ENCODE measurements around the gene ATP1A4. TPM values are rescaled to one million over a fixed set of nuclear protein-coding genes. Genes with fewer than 3 reads are reported as not detected.

The ATP1A4 gene
- total and polyA plus RNA-seq, 4 experiments from 2014 or later: not detected

GRCh38 chr1:160116283-160117147 lies 34.9 kb upstream of the ATP1A4 start:
- H3K9me3 ChIP-seq (ENCODE audit: control insufficient read depth in 1 of 2, low read length in 2 of 2): no peaks in the 10 kb centered on the region
- Mint-ChIP-seq H3K27me3 (peaks cover 4 to 34% of the 10 kb centered on the region in 2 donors), H3K4me3 (no peak overlapping the region), H3K27ac (peak overlapping the region in 2 of 7 donors; percentile 19 to 51), H3K36me3 (no peaks in the 10 kb centered on the region), H3K4me1 (no peaks in the 10 kb centered on the region), H3K9me3 (no peaks in the 10 kb centered on the region)
- ChIA-PET POLR2A (ENCODE audit: partially characterized antibody) (no interaction called here), CTCF (ENCODE audit: partially characterized antibody) (no interaction called here)
- no peaks in the 10 kb centered on the region for H3K27me3 ChIP-seq (ENCODE audit: insufficient read depth, low read length)
- no peak overlapping the region for H3K27ac ChIP-seq (ENCODE audit: low read depth, low read length)
- DNase-seq: no peak
- no peaks in the 10 kb centered on the region for H3K36me3 ChIP-seq (ENCODE audit: insufficient read depth, low read length)
- intact Hi-C loops (cut with micrococcal nuclease): no loop called here
- no peaks in the 10 kb centered on the region for H3K4me1 ChIP-seq (ENCODE audit: insufficient read depth, low read length)
- H3K4me3 ChIP-seq (ENCODE audit: low read length in 2 of 2): no peak overlapping the region

- Histone ChIP-seq H3K27ac (ENCODE audit: low read depth, low read length) (no peak overlapping the region), H3K4me3 (ENCODE audit: low read length in 2 of 2) (no peak overlapping the region), H3K9me3 (ENCODE audit: control insufficient read depth in 1 of 2, low read length in 2 of 2) (no peaks in the 10 kb centered on the region), H3K4me1 (ENCODE audit: insufficient read depth, low read length) (no peaks in the 10 kb centered on the region), H3K36me3 (ENCODE audit: insufficient read depth, low read length) (no peaks in the 10 kb centered on the region), H3K27me3 (ENCODE audit: insufficient read depth, low read length) (no peaks in the 10 kb centered on the region)
- intact Hi-C loops (cut with micrococcal nuclease): no loop called here
- Mint-ChIP-seq H3K27ac (no peak overlapping the region), H3K36me3 (no peaks in the 10 kb centered on the region), H3K4me3 (no peak overlapping the region), H3K9me3 (no peaks in the 10 kb centered on the region), H3K4me1 (no peaks in the 10 kb centered on the region), H3K27me3 (peaks cover 4 to 34% of the 10 kb centered on the region in 2 donors)
- DNase-seq: no peak
- ChIA-PET POLR2A (ENCODE audit: partially characterized antibody) (no interaction called here), CTCF (ENCODE audit: partially characterized antibody) (interaction anchor here (0.8 kb wide), 1 partner anchor 71 kb away, joined by 4 read pairs; no protein-coding TSS in a partner anchor)
These were observed 34.1 kb upstream of the ATP1A4 start for GRCh38 chr1:160117300-160117699.

GRCh38 chr1:160117709-160118183 lies 33.7 kb upstream of the ATP1A4 start:
- H3K27ac ChIP-seq (ENCODE audit: low read depth, low read length): no peak overlapping the region
- H3K9me3 Mint-ChIP-seq: no peaks in the 10 kb centered on the region
- CTCF ChIA-PET (ENCODE audit: partially characterized antibody): interaction anchor here (0.8 to 1.3 kb wide), 2 partner anchors 72 to 174 kb away, joined by 3 to 4 read pairs; no protein-coding TSS in a partner anchor
- POLR2A ChIA-PET (ENCODE audit: partially characterized antibody): no interaction called here
- intact Hi-C loops (cut with micrococcal nuclease): no loop called here
- DNase-seq: no peak
- no peaks in the 10 kb centered on the region for H3K9me3 ChIP-seq (ENCODE audit: control insufficient read depth in 1 of 2, low read length in 2 of 2)
- H3K4me1 Mint-ChIP-seq: no peaks in the 10 kb centered on the region
- H3K4me1 ChIP-seq (ENCODE audit: insufficient read depth, low read length): no peaks in the 10 kb centered on the region
- no peaks in the 10 kb centered on the region for H3K27me3 ChIP-seq (ENCODE audit: insufficient read depth, low read length)
- H3K36me3 ChIP-seq (ENCODE audit: insufficient read depth, low read length): no peaks in the 10 kb centered on the region
- H3K36me3 Mint-ChIP-seq: no peaks in the 10 kb centered on the region
- no peak overlapping the region for H3K4me3 Mint-ChIP-seq
- no peak overlapping the region for H3K4me3 ChIP-seq (ENCODE audit: low read length in 2 of 2)
- no peak overlapping the region for H3K27ac Mint-ChIP-seq
- H3K27me3 Mint-ChIP-seq: peaks cover 4 to 29% of the 10 kb centered on the region in 2 donors

- Histone ChIP-seq H3K36me3 (ENCODE audit: insufficient read depth, low read length) (no peaks in the 10 kb centered on the region), H3K27me3 (ENCODE audit: insufficient read depth, low read length) (no peaks in the 10 kb centered on the region), H3K9me3 (ENCODE audit: control insufficient read depth in 1 of 2, low read length in 2 of 2) (no peaks in the 10 kb centered on the region), H3K27ac (ENCODE audit: low read depth, low read length) (no peak overlapping the region), H3K4me3 (ENCODE audit: low read length in 2 of 2) (no peak overlapping the region), H3K4me1 (ENCODE audit: insufficient read depth, low read length) (no peaks in the 10 kb centered on the region)
- ChIA-PET CTCF (ENCODE audit: partially characterized antibody) (interaction anchor here (1.3 kb wide), 1 partner anchor 173 kb away, joined by 3 read pairs; no protein-coding TSS in a partner anchor), POLR2A (ENCODE audit: partially characterized antibody) (no interaction called here)
- Mint-ChIP-seq H3K9me3 (no peaks in the 10 kb centered on the region), H3K27ac (peak overlapping the region in 1 of 7 donors; percentile 7), H3K27me3 (peaks cover 4 to 27% of the 10 kb centered on the region in 2 donors), H3K4me3 (no peak overlapping the region), H3K36me3 (no peaks in the 10 kb centered on the region), H3K4me1 (no peaks in the 10 kb centered on the region)
- intact Hi-C loops (cut with micrococcal nuclease): no loop called here
- DNase-seq: no peak
These were observed 32.5 kb upstream of the ATP1A4 start for GRCh38 chr1:160118928-160119327.

GRCh38 chr1:160120797-160121196 lies 30.6 kb upstream of the ATP1A4 start:
- Histone ChIP-seq H3K27ac (ENCODE audit: low read depth, low read length) (no peak overlapping the region), H3K4me1 (ENCODE audit: insufficient read depth, low read length) (no peaks in the 10 kb centered on the region), H3K27me3 (ENCODE audit: insufficient read depth, low read length) (no peaks in the 10 kb centered on the region), H3K4me3 (ENCODE audit: low read length in 2 of 2) (no peak overlapping the region), H3K9me3 (ENCODE audit: control insufficient read depth in 1 of 2, low read length in 2 of 2) (no peaks in the 10 kb centered on the region), H3K36me3 (ENCODE audit: insufficient read depth, low read length) (no peaks in the 10 kb centered on the region)
- no peaks in the 10 kb centered on the region for H3K4me1 Mint-ChIP-seq
- H3K9me3 Mint-ChIP-seq: no peaks in the 10 kb centered on the region
- no peak for DNase-seq
- CTCF ChIA-PET (ENCODE audit: partially characterized antibody): no interaction called here
- H3K27me3 Mint-ChIP-seq: peaks cover 4 to 18% of the 10 kb centered on the region in 2 donors
- POLR2A ChIA-PET (ENCODE audit: partially characterized antibody): no interaction called here
- no peak overlapping the region for H3K4me3 Mint-ChIP-seq
- intact Hi-C loops (cut with micrococcal nuclease): no loop called here
- H3K27ac Mint-ChIP-seq: no peak overlapping the region
- H3K36me3 Mint-ChIP-seq: no peaks in the 10 kb centered on the region

GRCh38 chr1:160121388-160121787 lies 30.0 kb upstream of the ATP1A4 start:
- H3K4me1 ChIP-seq (ENCODE audit: insufficient read depth, low read length): no peaks in the 10 kb centered on the region
- H3K27ac ChIP-seq (ENCODE audit: low read depth, low read length): no peak overlapping the region
- no peaks in the 10 kb centered on the region for H3K9me3 Mint-ChIP-seq
- no peaks in the 10 kb centered on the region for H3K4me1 Mint-ChIP-seq
- intact Hi-C loops (cut with micrococcal nuclease): no loop called here
- H3K27me3 ChIP-seq (ENCODE audit: insufficient read depth, low read length): no peaks in the 10 kb centered on the region
- no peak for DNase-seq
- ChIA-PET CTCF (ENCODE audit: partially characterized antibody) (no interaction called here), POLR2A (ENCODE audit: partially characterized antibody) (no interaction called here)
- H3K4me3 Mint-ChIP-seq: no peak overlapping the region
- H3K36me3 Mint-ChIP-seq: no peaks in the 10 kb centered on the region
- peaks cover 4 to 16% of the 10 kb centered on the region in 2 donors for H3K27me3 Mint-ChIP-seq
- no peak overlapping the region for H3K27ac Mint-ChIP-seq
- no peaks in the 10 kb centered on the region for H3K9me3 ChIP-seq (ENCODE audit: control insufficient read depth in 1 of 2, low read length in 2 of 2)
- no peak overlapping the region for H3K4me3 ChIP-seq (ENCODE audit: low read length in 2 of 2)
- no peaks in the 10 kb centered on the region for H3K36me3 ChIP-seq (ENCODE audit: insufficient read depth, low read length)

- Histone ChIP-seq H3K4me1 (ENCODE audit: insufficient read depth, low read length) (no peaks in the 10 kb centered on the region), H3K36me3 (ENCODE audit: insufficient read depth, low read length) (no peaks in the 10 kb centered on the region), H3K27me3 (ENCODE audit: insufficient read depth, low read length) (no peaks in the 10 kb centered on the region), H3K27ac (ENCODE audit: low read depth, low read length) (no peak overlapping the region), H3K4me3 (ENCODE audit: low read length in 2 of 2) (no peak overlapping the region), H3K9me3 (ENCODE audit: control insufficient read depth in 1 of 2, low read length in 2 of 2) (no peaks in the 10 kb centered on the region)
- Mint-ChIP-seq H3K27me3 (peaks cover 2 to 10% of the 10 kb centered on the region in 2 donors), H3K27ac (no peak overlapping the region), H3K4me1 (no peaks in the 10 kb centered on the region), H3K4me3 (no peak overlapping the region), H3K36me3 (no peaks in the 10 kb centered on the region), H3K9me3 (no peaks in the 10 kb centered on the region)
- CTCF ChIA-PET (ENCODE audit: partially characterized antibody): no interaction called here
- intact Hi-C loops (cut with micrococcal nuclease): no loop called here
- DNase-seq: no peak
- POLR2A ChIA-PET (ENCODE audit: partially characterized antibody): no interaction called here
These were observed 28.4 kb upstream of the ATP1A4 start for GRCh38 chr1:160122978-160123495.

Measured in CD4-positive, alpha-beta memory T cell (primary cell).